Measurements from ENCODE around the gene MTF2. TPM values are rescaled to one million over a fixed set of nuclear protein-coding genes. Genes with fewer than 3 reads are reported as not detected.

Gene MTF2
- total and polyA plus RNA-seq, 9 donors: 19.1 to 27.0 (median 20.9) TPM

DNA sequence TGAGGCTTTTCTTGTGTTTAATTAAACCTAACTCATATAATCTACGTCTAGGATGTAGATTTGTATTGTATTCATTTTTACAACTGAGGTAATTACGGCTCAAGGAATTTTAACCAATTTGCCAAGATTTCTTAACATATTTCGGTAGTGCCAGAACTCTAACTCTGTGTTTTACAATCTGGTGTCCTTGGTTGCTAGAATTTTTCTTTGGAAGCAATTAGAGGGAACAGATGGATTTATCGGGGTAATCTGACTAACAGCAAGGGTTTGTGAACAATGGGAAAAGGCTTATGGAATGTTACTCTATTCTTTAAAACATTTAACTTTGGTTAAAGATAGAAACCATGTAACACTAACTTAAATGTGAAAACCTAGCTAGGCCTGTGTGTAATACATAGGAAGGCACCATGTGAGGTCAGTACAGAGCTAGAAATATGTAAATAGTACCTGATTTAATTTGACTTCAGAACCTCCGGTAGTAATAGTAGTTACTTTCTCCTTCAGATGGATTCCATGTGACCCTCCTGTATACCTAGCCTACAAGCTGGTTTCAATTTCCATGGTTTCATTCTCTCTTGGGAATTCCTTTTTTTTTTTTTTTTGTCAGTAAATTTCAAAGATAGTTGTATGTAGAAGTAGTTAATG, 1.2 kb downstream of the MTF2 start:
- no peaks in the 10 kb centered on the region for H3K36me3 ChIP-seq (ENCODE audit: control insufficient read depth, insufficient read depth, low read length)
- WGBS (ENCODE audit: insufficient coverage): no CpG with 5 or more reads among the region's 5 CpGs
- peak overlapping the region; percentile 95 for H3K27ac ChIP-seq (ENCODE audit: low read length)
- peaks cover 2% of the 10 kb centered on the region for H3K4me1 ChIP-seq (ENCODE audit: control insufficient read depth, insufficient read depth, low read length)
- DNase-seq: peak; percentile 81
- peak overlapping the region; percentile 76 for H3K4me3 ChIP-seq (ENCODE audit: low read length)
- peaks cover 2% of the 10 kb centered on the region for H3K9me3 ChIP-seq (replicated peaks; ENCODE audit: control insufficient read depth, low read depth, low read length)
- H3K27me3 ChIP-seq (ENCODE audit: control insufficient read depth, insufficient read depth, low read length): no peaks in the 10 kb centered on the region

DNA sequence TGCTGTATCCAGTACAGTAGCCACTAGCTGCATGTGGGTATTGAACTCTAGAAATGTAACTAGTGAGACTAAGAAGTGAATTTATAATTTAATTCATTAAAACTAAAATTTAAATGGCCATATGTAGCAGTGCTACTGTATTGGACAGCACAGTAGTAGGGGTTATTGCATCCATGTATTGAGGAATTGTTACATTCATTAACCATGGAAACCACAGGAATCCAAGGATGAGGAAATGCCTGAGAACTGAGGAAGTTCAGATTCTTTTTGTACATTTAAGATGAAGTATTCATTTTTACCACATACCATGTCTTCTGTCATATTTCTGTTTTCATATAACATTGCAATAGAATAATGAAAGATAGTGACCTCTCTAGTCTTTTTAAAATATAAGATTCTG, 2.6 kb downstream of the MTF2 start:
- Histone ChIP-seq H3K27me3 (ENCODE audit: control insufficient read depth, insufficient read depth, low read length) (no peaks in the 10 kb centered on the region), H3K27ac (ENCODE audit: low read length) (no peak overlapping the region), H3K9me3 (replicated peaks; ENCODE audit: control insufficient read depth, low read depth, low read length) (peaks cover 2% of the 10 kb centered on the region), H3K4me1 (ENCODE audit: control insufficient read depth, insufficient read depth, low read length) (peaks cover 2% of the 10 kb centered on the region), H3K4me3 (ENCODE audit: low read length) (no peak overlapping the region), H3K36me3 (ENCODE audit: control insufficient read depth, insufficient read depth, low read length) (peaks cover 5% of the 10 kb centered on the region)
- peak; percentile 39 for DNase-seq

DNA sequence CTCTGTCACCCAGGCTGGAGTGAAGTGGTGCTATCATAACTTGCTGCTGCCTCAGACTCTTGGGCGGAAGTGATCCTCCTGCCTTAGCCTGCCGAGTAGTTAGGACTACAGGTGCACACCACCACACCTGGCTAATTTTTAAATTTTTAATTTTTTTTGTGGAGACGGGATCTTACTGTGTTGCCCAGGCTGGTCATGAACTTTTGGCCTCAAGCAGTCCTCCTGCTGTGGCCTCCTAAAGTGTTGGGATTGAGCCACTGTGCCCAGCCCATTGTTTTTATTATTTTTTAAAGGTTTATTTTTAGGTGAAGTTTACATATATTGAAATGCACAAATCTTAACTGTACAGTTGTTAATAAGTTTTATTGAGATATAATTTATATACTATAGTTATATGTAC, 3.2 kb downstream of the MTF2 start:
- Histone ChIP-seq H3K4me1 (ENCODE audit: control insufficient read depth, insufficient read depth, low read length) (peaks cover 2% of the 10 kb centered on the region), H3K36me3 (ENCODE audit: control insufficient read depth, insufficient read depth, low read length) (peaks cover 5% of the 10 kb centered on the region), H3K27me3 (ENCODE audit: control insufficient read depth, insufficient read depth, low read length) (no peaks in the 10 kb centered on the region), H3K27ac (ENCODE audit: low read length) (no peak overlapping the region), H3K9me3 (replicated peaks; ENCODE audit: control insufficient read depth, low read depth, low read length) (peaks cover 2% of the 10 kb centered on the region), H3K4me3 (ENCODE audit: low read length) (no peak overlapping the region)
- no peak for DNase-seq
- no CpG with 5 or more reads among the region's 3 CpGs for WGBS (ENCODE audit: insufficient coverage)

DNA sequence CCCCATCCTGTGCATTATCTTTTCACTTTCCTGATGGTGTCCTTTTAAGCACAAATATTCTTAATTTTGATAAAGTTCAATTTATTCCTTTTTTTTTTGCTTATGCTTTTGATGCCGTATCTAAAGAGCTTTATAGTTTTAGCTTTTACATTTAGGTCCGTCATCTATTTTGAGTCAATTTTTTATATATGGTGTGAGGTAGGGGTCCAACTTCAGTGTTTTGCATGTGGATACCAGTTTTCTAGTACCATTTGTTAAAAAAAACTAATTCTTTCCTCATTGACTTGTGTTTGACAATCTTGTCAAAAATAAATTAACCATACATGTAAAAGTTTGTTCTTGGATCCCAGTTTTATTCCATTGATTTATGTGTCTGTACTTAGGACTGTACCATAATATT, 4.9 kb downstream of the MTF2 start:
- Histone ChIP-seq H3K27me3 (ENCODE audit: control insufficient read depth, insufficient read depth, low read length) (no peaks in the 10 kb centered on the region), H3K27ac (ENCODE audit: low read length) (no peak overlapping the region), H3K36me3 (ENCODE audit: control insufficient read depth, insufficient read depth, low read length) (peaks cover 5% of the 10 kb centered on the region), H3K4me3 (ENCODE audit: low read length) (no peak overlapping the region), H3K9me3 (replicated peaks; ENCODE audit: control insufficient read depth, low read depth, low read length) (peaks cover 2% of the 10 kb centered on the region), H3K4me1 (ENCODE audit: control insufficient read depth, insufficient read depth, low read length) (no peaks in the 10 kb centered on the region)
- no peak for DNase-seq
- WGBS (ENCODE audit: insufficient coverage): no CpG with 5 or more reads among the region's 2 CpGs

DNA sequence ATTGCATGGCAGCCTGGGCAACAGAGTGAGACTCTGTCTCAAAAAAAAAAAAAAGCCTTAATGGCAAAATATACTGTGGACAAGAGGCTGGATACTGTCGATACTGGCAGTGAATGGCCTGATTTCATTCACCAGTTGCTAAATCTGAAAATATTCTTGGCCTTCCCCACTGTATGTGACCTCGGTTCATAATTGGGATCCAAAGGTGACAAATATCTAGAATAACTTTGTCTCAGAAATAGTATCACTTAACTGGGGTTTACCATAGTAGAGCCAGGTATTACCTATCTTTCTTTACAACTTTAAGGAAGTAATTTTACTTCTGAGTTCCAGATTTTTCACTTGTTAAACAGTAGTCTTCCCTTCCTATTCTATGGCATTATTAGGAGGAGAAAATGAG, 8.4 kb downstream of the MTF2 start:
- Histone ChIP-seq H3K27me3 (ENCODE audit: control insufficient read depth, insufficient read depth, low read length) (no peaks in the 10 kb centered on the region), H3K9me3 (replicated peaks; ENCODE audit: control insufficient read depth, low read depth, low read length) (peaks cover 2% of the 10 kb centered on the region), H3K27ac (ENCODE audit: low read length) (no peak overlapping the region), H3K36me3 (ENCODE audit: control insufficient read depth, insufficient read depth, low read length) (peaks cover 5% of the 10 kb centered on the region), H3K4me3 (ENCODE audit: low read length) (no peak overlapping the region), H3K4me1 (ENCODE audit: control insufficient read depth, insufficient read depth, low read length) (no peaks in the 10 kb centered on the region)
- WGBS (ENCODE audit: insufficient coverage): no CpG with 5 or more reads among the region's 2 CpGs
- no peak for DNase-seq

DNA sequence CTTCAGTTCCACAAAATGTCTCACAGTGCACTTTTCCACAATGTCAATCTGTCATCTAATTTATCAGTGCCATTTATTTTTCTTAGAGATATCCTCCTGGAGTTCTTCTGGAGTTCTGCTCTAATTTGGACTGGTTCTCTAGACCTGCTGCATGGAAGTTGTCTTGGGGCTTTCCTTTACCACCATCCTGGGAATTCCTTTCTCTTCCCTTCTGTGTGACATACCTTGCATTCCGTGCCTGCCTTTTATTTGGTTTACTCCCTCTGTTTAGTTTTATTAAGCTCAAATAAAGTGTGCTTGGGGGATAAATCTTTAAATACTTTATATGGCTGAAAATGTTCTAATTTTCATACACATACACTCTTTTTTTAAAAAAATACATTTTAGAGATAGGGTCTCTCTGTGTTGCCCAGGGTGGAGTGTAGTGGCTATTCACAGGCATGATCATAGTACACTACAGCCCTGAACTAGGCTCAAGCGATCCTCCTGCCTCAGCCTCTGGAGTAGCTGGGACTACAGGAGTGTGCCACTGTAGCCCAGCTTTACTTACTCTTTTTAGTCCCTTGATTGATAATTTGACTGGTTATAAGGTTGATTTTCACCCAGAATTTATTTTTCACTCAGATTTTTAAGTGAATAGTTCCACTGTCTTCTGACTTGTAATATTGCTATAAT, 14.4 kb downstream of the MTF2 start:
- Histone ChIP-seq H3K4me3 (ENCODE audit: low read length) (no peak overlapping the region), H3K27ac (ENCODE audit: low read length) (no peak overlapping the region), H3K36me3 (ENCODE audit: control insufficient read depth, insufficient read depth, low read length) (no peaks in the 10 kb centered on the region), H3K9me3 (replicated peaks; ENCODE audit: control insufficient read depth, low read depth, low read length) (no peaks in the 10 kb centered on the region), H3K27me3 (ENCODE audit: control insufficient read depth, insufficient read depth, low read length) (no peaks in the 10 kb centered on the region), H3K4me1 (ENCODE audit: control insufficient read depth, insufficient read depth, low read length) (no peaks in the 10 kb centered on the region)
- no CpG with 5 or more reads among the region's 2 CpGs for WGBS (ENCODE audit: insufficient coverage)
- DNase-seq: no peak

DNA sequence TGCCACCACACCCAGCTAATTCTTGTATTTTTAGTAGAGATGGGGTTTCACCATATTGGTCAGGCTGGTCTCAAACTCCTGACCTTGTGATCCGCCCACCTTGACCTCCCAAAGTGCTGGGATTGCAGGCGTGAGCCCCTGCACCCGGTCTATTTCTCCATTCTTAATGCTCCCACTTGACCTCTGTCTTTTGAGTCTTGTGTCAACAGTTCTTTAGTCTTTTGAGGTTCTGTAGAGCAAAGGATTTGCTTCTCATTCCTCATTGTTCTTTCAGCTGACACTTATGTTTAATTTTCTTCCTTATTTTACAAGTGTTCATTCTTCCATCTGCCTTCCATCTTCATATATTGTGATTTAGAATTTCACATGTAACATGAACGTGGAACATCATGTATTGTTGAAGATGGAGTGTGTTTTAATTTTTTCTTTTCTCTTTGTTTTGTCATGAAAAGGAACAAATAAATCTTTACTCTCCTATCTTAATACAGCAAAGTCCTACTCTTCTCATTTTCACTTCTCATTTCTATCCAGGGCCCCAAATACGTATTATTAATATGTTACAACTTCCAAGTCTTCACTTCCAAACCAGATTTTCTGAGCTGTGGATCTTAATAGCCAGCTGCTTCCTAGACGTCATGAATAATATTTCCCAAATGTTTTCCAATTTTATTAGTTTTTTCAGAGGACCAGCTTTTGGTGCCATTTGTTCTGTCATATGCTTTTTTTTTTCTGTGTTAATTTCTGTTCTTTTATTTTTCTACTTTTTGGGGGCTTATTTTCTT, 16.9 kb downstream of the MTF2 start:
- no peaks in the 10 kb centered on the region for H3K27me3 ChIP-seq (ENCODE audit: control insufficient read depth, insufficient read depth, low read length)
- WGBS (ENCODE audit: insufficient coverage): 60% methylated on average over 1 of the region's 6 CpGs
- H3K4me1 ChIP-seq (ENCODE audit: control insufficient read depth, insufficient read depth, low read length): no peaks in the 10 kb centered on the region
- no peaks in the 10 kb centered on the region for H3K9me3 ChIP-seq (replicated peaks; ENCODE audit: control insufficient read depth, low read depth, low read length)
- no peaks in the 10 kb centered on the region for H3K36me3 ChIP-seq (ENCODE audit: control insufficient read depth, insufficient read depth, low read length)
- H3K27ac ChIP-seq (ENCODE audit: low read length): no peak overlapping the region
- DNase-seq: peak; percentile 58
- H3K4me3 ChIP-seq (ENCODE audit: low read length): no peak overlapping the region

DNA sequence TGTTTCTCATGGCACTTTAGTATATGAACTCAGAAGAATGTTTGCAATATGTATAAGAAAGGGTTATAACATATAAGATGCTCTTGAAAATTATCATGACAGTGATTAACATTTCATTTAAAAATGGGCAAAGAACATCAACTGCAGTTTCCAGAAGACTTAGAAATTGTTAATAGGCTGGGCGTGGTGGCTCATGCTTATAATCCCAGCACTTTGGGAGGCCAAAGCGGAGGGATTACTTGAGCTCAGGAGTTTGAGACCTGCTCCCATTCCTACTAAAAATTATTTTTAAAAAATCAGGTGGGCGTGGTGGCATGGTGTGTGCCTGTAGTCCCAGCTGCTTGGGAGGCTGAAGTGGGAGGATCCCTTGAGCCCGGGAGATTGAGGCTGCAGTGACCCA, 23.1 kb downstream of the MTF2 start:
- no peak overlapping the region for H3K4me3 ChIP-seq (ENCODE audit: low read length)
- no peaks in the 10 kb centered on the region for H3K9me3 ChIP-seq (replicated peaks; ENCODE audit: control insufficient read depth, low read depth, low read length)
- H3K36me3 ChIP-seq (ENCODE audit: control insufficient read depth, insufficient read depth, low read length): peaks cover 4% of the 10 kb centered on the region
- DNase-seq: no peak
- 93% methylated on average over 3 of the region's 4 CpGs for WGBS (ENCODE audit: insufficient coverage)
- no peak overlapping the region for H3K27ac ChIP-seq (ENCODE audit: low read length)
- no peaks in the 10 kb centered on the region for H3K4me1 ChIP-seq (ENCODE audit: control insufficient read depth, insufficient read depth, low read length)
- no peaks in the 10 kb centered on the region for H3K27me3 ChIP-seq (ENCODE audit: control insufficient read depth, insufficient read depth, low read length)

DNA sequence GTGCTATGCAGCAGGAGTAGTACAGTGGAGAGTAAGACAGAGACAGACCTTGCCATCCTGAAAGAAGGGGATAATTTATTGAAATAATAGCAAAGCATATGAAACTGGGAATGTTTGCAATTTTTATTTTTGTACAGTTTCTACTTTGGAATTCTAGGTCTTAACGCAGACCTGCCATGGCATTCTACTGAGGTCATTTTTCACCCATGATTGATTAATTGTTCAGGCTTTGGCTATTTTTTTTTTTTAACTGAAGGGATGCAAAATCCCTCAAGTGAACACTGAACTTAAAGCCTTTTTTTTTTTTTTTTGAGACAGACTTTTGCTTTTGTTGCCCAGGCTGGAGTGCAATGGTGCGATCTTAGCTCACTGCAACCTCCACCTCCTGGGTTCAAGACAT, 27.1 kb downstream of the MTF2 start:
- DNase-seq: no peak
- H3K36me3 ChIP-seq (ENCODE audit: control insufficient read depth, insufficient read depth, low read length): peaks cover 5% of the 10 kb centered on the region
- no peak overlapping the region for H3K4me3 ChIP-seq (ENCODE audit: low read length)
- no peaks in the 10 kb centered on the region for H3K27me3 ChIP-seq (ENCODE audit: control insufficient read depth, insufficient read depth, low read length)
- H3K27ac ChIP-seq (ENCODE audit: low read length): no peak overlapping the region
- no peaks in the 10 kb centered on the region for H3K4me1 ChIP-seq (ENCODE audit: control insufficient read depth, insufficient read depth, low read length)
- no CpG with 5 or more reads among the region's 2 CpGs for WGBS (ENCODE audit: insufficient coverage)
- peaks cover 4% of the 10 kb centered on the region for H3K9me3 ChIP-seq (replicated peaks; ENCODE audit: control insufficient read depth, low read depth, low read length)

DNA sequence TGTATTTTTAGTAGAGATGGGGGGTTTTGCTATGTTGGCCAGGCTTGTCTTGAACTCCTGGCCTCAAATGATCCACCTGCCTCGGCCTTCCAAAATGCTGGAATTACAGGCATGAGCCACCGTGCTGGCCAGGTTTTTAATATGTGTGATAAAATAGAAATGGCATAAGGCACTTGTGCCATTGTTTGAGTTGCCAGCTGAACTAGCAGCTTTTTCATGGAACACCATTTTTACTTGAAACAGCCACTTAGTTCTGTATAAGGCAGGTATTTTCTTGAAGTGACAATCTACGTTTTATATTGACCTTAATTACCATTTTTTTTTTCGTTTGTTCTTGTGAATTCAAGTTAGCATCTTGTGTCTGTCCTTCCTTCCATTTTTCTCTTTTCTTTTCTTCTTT, 28.3 kb downstream of the MTF2 start:
- DNase-seq: no peak
- 93% methylated on average over 3 of the region's 4 CpGs for WGBS (ENCODE audit: insufficient coverage)
- Histone ChIP-seq H3K9me3 (replicated peaks; ENCODE audit: control insufficient read depth, low read depth, low read length) (peaks cover 4% of the 10 kb centered on the region), H3K4me3 (ENCODE audit: low read length) (no peak overlapping the region), H3K27ac (ENCODE audit: low read length) (no peak overlapping the region), H3K27me3 (ENCODE audit: control insufficient read depth, insufficient read depth, low read length) (no peaks in the 10 kb centered on the region), H3K4me1 (ENCODE audit: control insufficient read depth, insufficient read depth, low read length) (no peaks in the 10 kb centered on the region), H3K36me3 (ENCODE audit: control insufficient read depth, insufficient read depth, low read length) (peaks cover 5% of the 10 kb centered on the region)

Data from muscle of leg (tissue), 11 donors.